Heart left ventricle (tissue), 13 donors: ENCODE data around the gene GPER1.

Source experiments
- CTCF ChIP-seq, 12 donors: fragments of 200-600 bp; sonication (generic) in 4 of 12; IDR thresholded peaks; one replicate each; pipeline versions ENCODE4 v1.5.0 to v1.8.0; 2018 to 2022; ENCODE audit warnings: antibody characterized with exemption in 12 of 12, mild to moderate bottlenecking in 5 of 12
- POLR2A ChIP-seq, 2 donors: fragments of 450-650 bp; IDR thresholded peaks; one replicate each; pipeline ENCODE4 v1.6.1; 2017; ENCODE audit warnings: antibody characterized with exemption in 2 of 2, mild to moderate bottlenecking in 2 of 2, moderate library complexity in 2 of 2
- donor health status: ischemic (EF 13 %, LVEDD 7.1; RV severe dilation, severe dysfunction).
- donor health status: DM: no; HTN: yes; CAD: no.
- donor health status: DM: no; HTN: no; CAD: no.
- donor health status: ischemic (EF 25% LVEDD 6.9; RV normal size, moderate dysfunction).
- donor health status: ischemic (EF 25% LVEDD 5.7; RV mildly dilated, moderate dysfunction).
- donor health status: ischemic (EF 35%, LVEDD 5.7; RV mildly dilated, moderate dysfunction).
- donor health status: nonischemic (EF 11% LVEDD 7.7; RV severe dilation, severe dysfunction).
- donor health status: DM: yes; HTN: yes; CAD: no.
- donor health status: PGD.
- donor health status: ischemic (EF 29% LVEDD 5.4; RV normal size, mild dysfunction).
- donor health status: nonischemic (EF 23%, LVEDD 6.1; RV moderate dilation, normal function).

GRCh38 chr7:1105189-1105588, 17.3 kb downstream of the GPER1 start:
- TF ChIP-seq CTCF (IDR thresholded peaks at IDR 0.05) (no peak), POLR2A (IDR thresholded peaks at IDR 0.05) (no peak)
